Skin of body (tissue), 2 donors: Measurements from ENCODE around the gene AKIRIN1. TPM values are rescaled to one million over a fixed set of nuclear protein-coding genes. Genes with fewer than 3 reads are reported as not detected.
A peak's percentile ranks its signal among the peaks of the same experiment; 100 is the strongest.
"Not testable (repeated sequence)": the region's sequence is repeated elsewhere in the genome, so short reads cannot be mapped to it uniquely, and the experiment has no call there.

Source experiments
- DNase-seq: peaks from one replicate; lab custom pipeline; 2025; lab: John Stamatoyannopoulos, UW
- total RNA-seq: library from RNA; depleted of rRNA; stranded (reverse); fragments of >200 nt; gene quantifications from one replicate; pipeline ENCODE4 v1.2.3, GENCODE V29; 2014

AKIRIN1 gene
- total RNA-seq, 1 donor from 2014 or later, result 31.9 TPM

DNA sequence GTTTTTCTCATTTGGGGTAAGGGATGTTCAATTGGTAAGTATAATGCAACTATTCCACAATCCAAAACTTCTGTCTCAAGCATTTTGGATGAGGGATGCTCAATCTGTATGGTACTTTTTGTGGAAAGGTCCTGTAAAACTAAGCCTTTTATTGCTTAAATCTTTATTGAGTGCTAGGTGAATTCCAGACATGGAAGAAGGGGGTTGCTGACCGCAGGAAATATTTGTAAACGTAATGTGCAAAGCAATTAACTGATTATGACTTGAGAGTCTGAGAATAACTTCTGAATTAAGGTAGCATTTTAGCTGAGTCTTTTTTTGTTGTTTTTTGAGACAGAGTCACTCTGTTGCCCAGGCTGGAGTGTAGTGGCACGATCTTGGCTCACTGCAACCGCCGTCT lies 3.1 kb downstream of the AKIRIN1 start:
- no peak for DNase-seq

DNA sequence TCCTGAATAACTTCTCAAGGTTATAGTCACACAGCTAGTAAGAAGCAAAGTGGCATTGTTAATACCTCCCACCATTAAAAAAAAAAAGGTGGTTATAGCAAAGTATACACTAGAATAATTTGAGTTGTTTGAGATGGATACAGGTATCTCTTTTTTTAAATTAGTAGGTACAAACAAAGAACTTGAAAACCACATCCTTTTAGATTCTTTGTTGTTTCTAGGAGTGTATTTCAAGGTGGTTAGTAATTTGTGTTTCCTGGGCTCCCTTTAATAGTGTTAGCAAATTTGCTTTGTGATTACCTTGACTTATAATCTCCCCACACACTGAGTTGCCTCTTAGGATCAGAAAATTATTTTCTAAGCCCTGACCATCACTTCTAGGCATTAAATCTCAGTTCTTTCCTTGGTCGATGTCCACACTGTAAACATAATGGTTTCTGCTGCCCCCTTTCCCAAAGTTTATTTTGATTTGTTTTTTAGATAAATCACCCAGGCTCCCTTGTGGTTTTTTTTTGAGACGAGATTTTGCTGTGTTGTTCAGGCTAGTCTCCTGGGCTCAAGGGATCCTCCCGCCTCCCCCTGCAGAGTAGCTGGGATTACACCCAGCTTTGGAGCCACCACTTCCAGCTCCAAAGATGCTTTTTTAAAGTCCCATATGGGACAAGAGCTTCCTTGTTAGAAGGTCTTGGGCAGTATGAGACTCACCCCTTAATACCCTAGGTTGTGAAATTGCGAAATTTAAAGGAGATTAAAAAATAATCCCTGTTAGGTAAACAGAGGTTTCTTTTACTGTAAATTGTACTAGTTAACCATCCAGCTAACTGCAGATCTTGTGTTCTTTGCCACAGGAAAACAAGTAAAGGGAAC lies 6.2 kb downstream of the AKIRIN1 start:
- no peak for DNase-seq

DNA sequence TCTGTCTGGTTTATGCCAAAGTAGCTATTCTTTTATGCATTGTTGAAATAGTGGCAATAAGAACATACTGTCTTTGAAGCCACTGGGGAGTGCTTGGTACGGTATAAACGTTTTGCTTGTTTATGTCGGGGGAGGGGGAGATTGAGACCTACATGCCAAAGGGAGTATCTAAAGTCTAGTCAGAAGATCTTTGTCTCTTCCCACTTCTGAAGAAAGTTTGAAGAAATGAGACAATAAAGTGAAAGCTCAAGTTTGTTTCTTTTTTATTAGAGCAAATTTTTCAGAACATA lies 6.8 kb downstream of the AKIRIN1 start:
- no peak for DNase-seq

DNA sequence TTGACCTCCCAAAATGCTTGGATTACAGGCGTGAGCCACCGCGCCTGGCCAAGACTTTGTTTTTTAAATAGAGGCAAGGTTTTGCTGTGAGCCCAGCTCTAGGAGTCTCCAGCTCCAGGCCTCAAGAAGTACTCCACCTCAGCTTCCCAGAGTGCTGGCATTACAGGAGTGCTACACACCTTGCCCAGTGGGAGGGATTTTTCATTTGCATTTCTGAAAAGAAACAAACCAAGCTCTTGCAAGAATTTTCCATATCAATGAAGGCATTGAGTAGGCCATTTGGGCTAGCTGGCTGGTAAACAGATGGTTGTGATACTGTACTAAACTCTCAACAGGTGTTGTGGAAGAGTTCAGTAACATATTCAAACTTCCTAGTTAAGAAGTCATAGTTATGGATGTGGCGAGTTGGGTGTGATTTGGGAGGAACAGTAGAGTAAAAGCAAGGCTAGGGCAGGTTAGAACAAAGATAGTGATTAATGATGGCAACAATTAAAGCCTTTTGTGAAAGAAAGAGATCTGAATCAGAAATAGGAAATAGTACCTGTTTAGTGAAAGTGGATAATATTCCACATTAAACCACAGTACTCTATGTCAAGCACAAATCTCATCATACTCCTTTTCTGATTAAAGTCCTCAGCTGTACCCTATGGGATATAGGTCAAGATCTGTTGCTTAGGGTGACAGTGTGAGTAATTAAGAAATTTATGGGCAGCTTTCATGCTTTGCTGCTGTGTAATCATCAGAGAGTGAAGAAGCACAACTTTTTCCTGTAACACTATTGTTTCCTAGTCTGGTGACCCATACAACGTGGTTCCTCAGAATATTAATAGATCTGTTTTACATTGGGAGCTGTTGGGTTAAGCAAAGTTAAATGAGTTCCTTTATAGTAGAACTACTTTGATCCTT lies 10.7 kb downstream of the AKIRIN1 start:
- DNase-seq, result no peak

DNA sequence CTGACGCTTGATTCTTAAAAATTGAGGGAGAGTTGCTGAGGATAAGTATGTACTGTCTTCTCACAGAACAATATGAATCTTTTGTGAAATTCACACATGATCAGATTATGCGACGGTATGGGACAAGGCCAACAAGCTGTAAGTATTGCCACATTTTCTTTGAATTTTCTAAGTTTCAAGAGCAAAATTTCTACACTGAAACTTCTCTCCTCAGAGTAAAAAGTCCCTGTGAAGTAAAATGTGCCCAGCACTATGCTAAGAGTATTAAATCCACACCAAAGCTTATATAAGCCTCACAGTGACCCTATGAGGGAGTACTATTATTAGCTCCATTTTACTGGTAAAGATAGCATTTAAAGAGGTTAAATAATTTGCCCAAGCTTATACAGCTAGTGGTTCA lies 12.2 kb downstream of the AKIRIN1 start:
- no peak for DNase-seq

DNA sequence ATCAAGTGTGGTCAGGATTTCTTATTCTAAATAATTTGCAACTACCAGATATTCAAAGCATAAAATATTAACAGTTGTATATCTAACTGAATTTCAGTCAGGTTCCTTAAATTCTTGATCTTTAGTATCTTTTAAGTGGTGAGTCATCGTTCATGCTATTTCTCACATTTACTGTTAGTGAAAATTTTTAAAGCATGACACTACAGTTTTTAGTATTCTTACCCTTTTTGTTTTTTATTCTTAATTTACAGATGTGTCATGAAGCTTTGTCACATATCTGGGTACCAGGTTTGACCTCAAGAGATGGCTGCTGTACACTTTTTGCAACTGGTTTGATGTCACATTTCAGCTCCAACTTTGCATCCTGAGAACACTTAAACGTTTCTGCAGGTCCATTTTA lies 12.7 kb downstream of the AKIRIN1 start:
- DNase-seq, result no peak

DNA sequence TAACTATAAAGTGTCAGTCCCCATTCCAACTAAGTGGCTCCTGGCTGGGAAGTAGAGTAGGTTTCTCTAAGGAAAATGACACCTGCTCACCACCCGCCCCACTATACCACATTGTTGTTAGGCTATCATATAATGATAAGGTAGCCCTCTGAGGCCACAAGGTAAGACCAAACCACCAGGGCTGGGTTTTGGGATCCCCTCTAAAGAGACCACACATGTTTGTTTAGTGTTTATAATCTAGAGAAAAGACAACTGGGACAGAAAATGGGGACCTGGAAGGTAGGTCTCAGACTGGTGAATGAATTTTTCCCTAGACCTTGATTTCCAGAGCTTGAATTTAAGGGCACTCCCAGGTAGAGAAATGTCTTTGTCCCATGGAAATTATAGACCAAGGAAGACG lies 15.2 kb downstream of the AKIRIN1 start:
- no peak for DNase-seq

DNA sequence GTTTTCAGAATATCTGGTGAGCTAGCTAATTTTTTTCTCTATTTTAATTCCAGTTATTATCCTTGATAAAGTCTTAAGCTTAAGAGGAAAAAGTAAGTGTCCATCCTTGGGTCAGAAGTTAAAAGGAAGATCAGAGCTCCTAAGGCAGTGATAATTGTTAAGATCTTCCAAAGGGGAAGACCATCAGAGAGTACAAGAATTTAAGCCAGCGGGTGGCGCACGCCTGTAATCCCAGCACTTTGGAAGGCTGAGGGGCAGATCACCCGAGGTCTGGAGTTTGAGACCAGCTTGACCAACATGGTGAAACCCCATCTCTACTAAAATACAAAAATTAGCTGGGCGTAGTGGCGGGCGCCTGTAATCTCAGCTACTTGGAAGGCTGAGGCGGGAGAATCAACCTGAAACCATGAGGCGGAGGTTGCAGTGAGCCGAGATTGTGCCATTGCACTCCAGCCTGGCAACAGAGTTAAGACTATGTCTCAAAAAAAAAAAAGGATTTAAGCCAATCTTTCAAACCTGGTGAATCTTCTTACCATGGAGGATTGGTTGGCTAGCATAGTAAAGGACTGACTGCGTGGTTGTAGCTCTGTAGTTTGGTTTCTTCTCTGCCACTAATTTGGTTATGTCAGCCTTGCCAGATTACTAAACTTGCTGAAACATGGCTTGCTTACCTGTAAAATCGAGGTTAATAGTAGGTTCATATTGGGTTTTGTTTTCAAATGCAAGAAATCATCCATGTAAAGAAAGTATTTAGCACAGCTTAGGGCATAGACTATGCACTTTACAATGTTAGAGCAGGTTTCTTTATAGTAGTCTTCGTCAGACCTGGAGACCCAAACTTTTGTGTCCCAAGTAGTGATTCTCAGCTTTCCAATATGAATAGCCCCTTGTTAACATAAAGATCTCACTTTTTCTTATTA lies 15.9 kb downstream of the AKIRIN1 start:
- no peak for DNase-seq

DNA sequence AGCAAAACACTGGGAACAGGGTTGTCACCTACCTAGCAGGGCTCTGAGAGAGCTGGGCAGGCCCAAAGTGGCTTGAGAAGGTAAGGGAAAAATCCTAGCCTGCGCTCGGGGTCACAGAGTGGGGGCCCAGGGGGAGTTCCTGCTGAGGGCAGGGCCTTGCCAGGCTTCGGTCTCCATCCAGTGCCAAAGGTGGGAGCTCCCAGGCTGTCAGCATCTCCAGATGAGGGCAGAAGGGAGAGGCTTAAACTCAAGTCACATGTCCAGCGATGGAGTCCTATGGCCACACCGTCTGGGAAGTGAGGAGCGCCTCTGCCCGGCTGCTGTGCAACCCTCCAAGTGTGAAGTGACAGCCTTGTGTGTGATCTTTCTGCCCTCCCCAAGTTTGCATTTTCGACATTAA lies 23.9 kb downstream of the AKIRIN1 start:
- not testable (repeated sequence) for DNase-seq

DNA sequence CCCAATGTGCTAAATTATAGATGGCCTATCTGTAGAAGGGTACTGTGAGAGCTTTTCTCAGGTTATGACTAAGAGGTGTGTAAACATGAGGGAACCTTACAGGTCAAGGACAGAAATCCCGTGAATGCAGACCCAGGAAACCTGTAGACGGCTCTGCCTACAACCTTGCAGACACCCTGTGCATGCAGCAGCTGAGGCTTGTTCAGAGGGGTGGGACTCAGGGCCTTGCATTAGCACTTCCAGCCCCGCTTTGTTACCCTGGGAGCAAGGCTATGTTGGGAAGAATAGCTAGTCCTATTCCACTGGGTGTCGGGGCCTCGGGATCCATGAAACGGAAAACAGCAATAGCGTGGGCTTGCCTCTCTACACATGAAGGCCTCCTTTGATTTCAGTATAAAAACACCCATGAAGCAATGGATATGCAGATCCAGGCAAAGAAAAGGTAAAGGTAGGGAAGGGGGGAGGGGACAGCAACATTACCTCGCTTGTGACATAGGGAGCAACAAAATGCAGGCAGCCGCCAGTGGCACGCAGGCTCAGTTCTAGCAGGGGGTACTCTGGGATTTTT lies 25.6 kb downstream of the AKIRIN1 start:
- DNase-seq, result no peak

DNA sequence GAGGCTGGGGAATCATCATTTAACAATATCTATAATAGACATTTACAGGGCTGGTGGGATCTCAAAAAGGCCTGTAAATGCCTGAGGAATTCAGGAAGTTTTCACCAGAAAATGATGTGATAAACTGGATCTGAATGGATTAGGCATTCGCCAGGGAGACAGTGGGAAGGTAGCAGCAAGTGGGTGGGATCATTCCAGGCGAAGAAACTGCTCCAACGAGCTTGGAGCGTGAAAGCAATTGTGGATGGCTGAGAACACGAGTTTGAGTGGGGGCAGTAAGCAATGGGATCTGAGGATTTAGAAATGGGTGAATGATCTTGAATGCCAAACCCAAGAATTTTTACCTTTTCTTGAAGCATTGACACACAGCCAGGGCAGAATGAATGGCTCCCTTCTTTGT lies 26.2 kb downstream of the AKIRIN1 start:
- DNase-seq, result no peak

DNA sequence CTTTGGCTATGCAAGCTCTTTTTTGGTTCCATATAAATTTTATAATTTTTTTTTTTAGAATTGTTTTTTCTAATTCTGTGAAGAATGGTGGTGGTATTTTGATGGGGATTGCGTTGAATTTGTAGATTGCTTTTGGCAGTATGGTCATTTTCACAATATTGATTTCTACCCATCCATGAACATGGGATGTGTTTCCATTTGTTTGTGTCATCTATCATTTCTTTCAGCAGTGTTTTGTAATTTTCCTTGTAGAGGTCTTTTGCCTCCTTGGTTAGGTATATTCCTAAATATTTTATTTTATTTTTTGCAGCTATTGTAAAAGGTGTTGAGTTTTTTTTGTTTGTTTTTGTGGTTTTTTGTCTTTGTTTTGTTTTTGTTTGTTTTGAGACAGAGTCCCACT lies 29.4 kb downstream of the AKIRIN1 start:
- DNase-seq, result not testable (repeated sequence)

DNA sequence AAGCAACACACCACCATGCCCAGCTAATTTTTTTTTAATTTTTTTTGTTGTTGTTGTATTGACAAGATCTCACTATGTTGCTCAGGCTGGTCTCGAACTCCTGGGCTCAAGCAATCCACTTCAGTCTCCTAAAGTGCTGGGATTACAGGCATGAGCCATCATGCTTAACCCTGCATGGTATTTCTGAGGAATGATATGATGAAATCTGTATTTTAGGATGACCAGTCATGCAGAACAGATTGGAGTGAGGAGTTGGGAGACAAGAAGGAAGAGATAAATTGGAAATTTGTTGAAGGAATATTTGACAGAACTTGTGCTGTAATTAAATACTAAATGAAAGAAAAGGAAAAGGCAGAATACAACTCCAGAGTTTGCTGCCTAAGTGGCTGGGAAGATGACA lies 30.4 kb downstream of the AKIRIN1 start:
- no peak for DNase-seq

DNA sequence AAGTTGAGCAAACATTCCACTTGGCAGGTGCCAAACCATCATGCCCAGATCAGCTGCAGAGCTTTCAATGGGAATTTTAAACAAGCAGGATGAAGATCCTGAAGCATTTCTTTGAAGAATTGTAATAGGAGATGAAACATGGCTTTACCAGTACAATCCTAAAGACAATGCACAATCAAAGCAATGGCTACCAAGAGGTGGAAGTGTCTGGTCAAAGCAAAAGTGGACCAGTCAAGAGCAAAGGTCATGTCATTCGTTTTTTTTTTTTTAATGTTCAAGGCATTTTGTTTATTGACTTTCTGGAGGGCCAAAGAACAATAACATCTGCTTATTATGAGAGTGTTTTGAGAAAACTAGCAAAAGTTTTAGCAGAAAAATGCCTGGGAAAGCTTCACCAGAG lies 32.1 kb downstream of the AKIRIN1 start:
- no peak for DNase-seq

DNA sequence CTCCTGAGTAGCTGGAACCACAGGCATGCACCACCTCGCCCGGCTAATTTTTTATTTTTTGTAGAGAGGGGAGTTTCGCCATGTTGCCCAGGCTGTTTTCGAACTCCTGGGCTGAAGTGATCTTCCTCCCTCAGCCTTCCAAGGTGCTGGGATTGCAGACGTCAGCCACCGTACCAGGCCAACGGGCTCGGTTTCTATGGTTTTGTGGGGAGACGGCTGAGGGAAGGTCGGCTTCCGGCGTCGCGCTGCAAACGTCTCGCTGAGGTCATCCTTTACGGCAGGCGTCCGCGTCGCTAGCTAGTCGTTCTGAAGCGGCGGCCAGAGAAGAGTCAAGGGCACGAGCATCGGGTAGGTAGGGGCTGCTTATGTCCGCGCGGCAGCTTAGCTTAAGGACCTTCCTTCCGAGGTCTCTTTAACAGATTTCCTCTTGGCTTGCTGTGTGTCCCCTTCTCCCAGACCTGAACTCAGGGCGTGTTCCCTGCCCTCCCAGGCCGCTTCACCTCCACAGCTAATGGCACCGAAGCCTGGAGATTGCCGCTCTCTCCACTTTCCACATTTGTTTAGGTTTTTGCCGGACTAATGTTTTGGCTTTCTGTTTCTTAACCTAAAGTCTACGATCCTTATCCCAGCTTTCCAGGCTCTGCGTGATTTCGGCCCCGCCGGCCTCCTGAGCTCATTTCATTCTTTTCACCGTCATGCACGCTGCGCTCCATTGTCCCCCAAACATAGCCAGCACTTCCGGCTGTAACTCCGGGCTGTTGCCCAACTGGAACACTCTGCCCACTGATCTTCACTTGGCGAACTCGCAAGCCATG lies 35.2 kb downstream of the AKIRIN1 start, which contains the start of gene NDUFS5:
NDUFS5 (plus strand) TSS at position 300 of the 815 bp plus-strand sequence. CDS start 2,375 bp downstream, outside the sequence.
- DNase-seq, result peak; percentile 92

DNA sequence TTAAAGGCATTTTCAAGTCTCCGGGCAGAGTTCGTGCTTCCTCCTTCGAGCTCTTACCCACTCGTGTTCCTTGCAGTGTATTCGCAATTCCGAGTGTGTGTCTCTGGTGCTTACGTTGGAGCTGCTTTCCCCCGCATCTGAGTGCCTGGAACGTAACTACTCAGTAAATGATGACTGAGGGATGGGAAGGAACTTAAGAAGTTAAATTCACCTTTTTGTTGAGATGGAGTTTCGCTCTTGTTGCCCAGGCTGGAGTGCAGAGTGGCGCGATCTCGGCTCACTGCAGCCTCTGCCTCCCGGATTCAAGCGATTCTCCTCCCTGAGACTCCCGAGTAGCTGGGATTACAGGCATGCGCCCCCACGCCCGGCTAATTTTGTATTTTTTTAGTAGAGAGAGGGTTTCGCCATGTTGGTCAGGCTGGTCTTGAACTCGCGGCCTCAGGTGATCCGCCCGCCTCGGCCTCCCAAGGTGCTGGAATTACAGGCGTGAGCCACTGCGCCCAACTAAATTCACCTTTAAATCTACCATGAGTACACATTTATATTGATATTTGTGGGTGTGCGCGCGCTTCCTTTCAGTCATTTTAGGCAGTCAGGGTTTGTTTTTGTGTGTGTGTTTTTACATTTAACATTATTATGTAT lies 35.9 kb downstream of the AKIRIN1 start:
- no peak for DNase-seq

DNA sequence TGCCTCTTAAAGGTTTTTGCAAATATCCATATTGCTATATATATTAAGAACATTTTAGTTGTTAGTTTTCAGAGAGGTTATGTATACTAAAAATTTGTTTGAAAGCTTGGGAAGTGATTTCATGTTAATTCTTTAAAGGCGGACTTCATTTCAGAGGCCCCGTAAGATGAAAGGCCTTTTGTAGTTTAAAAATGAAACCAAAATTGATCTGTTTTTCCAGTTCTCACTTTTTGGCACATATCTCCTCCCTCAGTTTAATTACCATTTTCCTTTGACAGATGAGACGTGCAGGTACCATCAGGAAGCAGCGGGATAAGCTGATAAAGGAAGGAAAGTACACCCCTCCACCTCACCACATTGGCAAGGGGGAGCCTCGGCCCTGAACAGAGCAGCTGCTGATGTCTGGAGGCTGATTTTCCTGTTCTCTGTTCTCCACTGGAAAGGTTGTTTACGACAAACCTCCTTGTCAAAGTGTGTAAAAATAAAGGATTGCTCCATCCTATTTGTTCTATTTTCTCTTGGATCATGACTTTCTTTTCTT lies 43.1 kb downstream of the AKIRIN1 start:
- DNase-seq, result no peak

DNA sequence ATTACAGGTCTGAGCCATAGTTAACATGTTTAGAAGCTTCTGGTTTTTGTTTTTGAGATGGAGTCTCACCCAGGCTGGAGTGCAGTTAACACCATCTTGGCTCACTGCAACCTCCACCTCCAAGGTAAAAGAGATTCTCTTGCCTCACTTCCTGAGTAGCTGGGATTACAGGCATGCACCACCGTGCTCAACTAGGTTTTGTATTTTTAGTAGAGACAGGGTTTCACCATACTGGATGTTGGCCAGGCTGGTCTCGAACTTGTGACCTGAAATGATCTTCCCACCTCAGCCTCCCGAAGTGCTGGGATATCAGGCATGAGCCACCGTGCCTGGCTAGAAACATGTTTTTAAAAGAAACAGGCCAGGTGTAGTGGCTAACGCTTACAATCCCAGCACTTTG lies 45.6 kb downstream of the AKIRIN1 start:
- no peak for DNase-seq

DNA sequence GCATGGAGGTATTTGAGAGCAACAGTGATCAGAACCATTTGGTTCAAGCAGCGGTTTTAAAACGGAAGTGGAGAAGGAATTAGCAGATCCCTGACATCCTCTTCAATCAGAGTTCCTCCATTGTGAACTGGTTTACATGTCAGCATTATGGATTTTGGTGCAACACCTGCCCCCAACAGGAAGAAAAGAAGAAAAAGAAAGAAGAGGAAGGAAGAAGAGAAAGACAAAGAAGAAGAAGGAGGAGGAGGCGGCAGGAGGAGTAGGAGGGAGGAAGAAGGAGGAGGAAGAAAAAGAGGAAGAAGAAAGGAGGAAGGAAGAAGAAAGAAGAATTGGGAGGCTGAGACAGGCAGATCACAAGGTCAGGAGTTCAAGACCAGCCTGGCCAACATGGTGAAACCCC lies 52.4 kb downstream of the AKIRIN1 start:
- DNase-seq, result no peak
